BE2C (cell line): ENCODE data around the gene PPM1N.
"Not testable (repeated sequence)": the region's sequence is repeated elsewhere in the genome, so short reads cannot be mapped to it uniquely, and the experiment has no call there.

Source experiments
- DNase-seq: peaks from one replicate; pipeline ENCODE4 v3.0.0-alpha.2; 2020
- H3K27me3 ChIP-seq: fragments of 250-450 bp; sonication (Bioruptor Pico); 2 replicates; pipeline ENCODE4 v1.5.1; 2020; ENCODE audit warnings: mild to moderate bottlenecking
- H3K36me3 ChIP-seq: fragments of 250-450 bp; sonication (Bioruptor Pico); 2 replicates; pipeline ENCODE4 v1.5.1; 2020; ENCODE audit warnings: mild to moderate bottlenecking
- H3K4me1 ChIP-seq: fragments of 250-450 bp; sonication (Bioruptor Pico); 2 replicates; pipeline ENCODE4 v1.5.1; 2020
- H3K4me3 ChIP-seq: 2 replicates; pipeline ENCODE4 v1.5.1; 2011; ENCODE audit warnings: low read depth, low read length
- H3K9me3 ChIP-seq: fragments of 250-450 bp; sonication (Bioruptor Pico); 2 replicates; pipeline ENCODE4 v1.5.1; 2020
- CTCF ChIP-seq: IDR thresholded peaks from 2 replicates; pipeline ENCODE4 v1.5.1; 2012; ENCODE audit warnings: mild to moderate bottlenecking, low read depth, low read length

Gene PPM1N

GRCh38 chr19:45508417-45508860, 10.2 kb downstream of the PPM1N start:
- H3K4me1 ChIP-seq, result peaks cover 3% of the 10 kb centered on the region; the same call in 1 of the 2 replicates
- DNase-seq, result peak; percentile 65

GRCh38 chr19:45508861-45509691, 10.8 kb downstream of the PPM1N start:
- Histone ChIP-seq H3K9me3 (no peaks in the 10 kb centered on the region), H3K4me3 (peak overlapping the region; percentile 94), H3K36me3 (no peaks in the 10 kb centered on the region; the same call in 1 of the 2 replicates), H3K27me3 (no peaks in the 10 kb centered on the region), H3K4me1 (peaks cover 3% of the 10 kb centered on the region; the same call in 1 of the 2 replicates)
- TF ChIP-seq CTCF, result no peak
- peak; percentile 46 for DNase-seq

More at GRCh38 chr19:45508417-45508860, 10.2 kb downstream of the PPM1N start:
- H3K36me3 ChIP-seq, result no peaks in the 10 kb centered on the region; the same call in 1 of the 2 replicates
- no peaks in the 10 kb centered on the region for H3K27me3 ChIP-seq
- TF ChIP-seq CTCF, result no peak
- H3K9me3 ChIP-seq, result no peaks in the 10 kb centered on the region
- H3K4me3 ChIP-seq, result peak overlapping the region; percentile 94

GRCh38 chr19:45509692-45510015, 11.4 kb downstream of the PPM1N start:
- peaks cover 3% of the 10 kb centered on the region; the same call in 1 of the 2 replicates for H3K4me1 ChIP-seq
- no peaks in the 10 kb centered on the region for H3K9me3 ChIP-seq
- no peak for TF ChIP-seq CTCF
- no peak for DNase-seq
- peaks cover 5% of the 10 kb centered on the region; the same call in 1 of the 2 replicates for H3K36me3 ChIP-seq
- H3K27me3 ChIP-seq, result no peaks in the 10 kb centered on the region
- H3K4me3 ChIP-seq, result peak overlapping the region; percentile 24

- H3K36me3 ChIP-seq, result not testable (repeated sequence)
Measured at GRCh38 chr19:45510352-45510751, 12.1 kb downstream of the PPM1N start.

GRCh38 chr19:45511074-45511473, 12.8 kb downstream of the PPM1N start:
- no peaks in the 10 kb centered on the region for H3K27me3 ChIP-seq
- DNase-seq, result no peak
- H3K9me3 ChIP-seq, result no peaks in the 10 kb centered on the region
- H3K4me3 ChIP-seq, result no peak overlapping the region
- peaks cover 3% of the 10 kb centered on the region; the same call in 1 of the 2 replicates for H3K4me1 ChIP-seq
- TF ChIP-seq CTCF, result no peak
- peaks cover 5% of the 10 kb centered on the region; the same call in 1 of the 2 replicates for H3K36me3 ChIP-seq

More at GRCh38 chr19:45510352-45510751, 12.1 kb downstream of the PPM1N start:
- not testable (repeated sequence) for H3K4me1 ChIP-seq, H3K9me3 ChIP-seq, DNase-seq, H3K27me3 ChIP-seq, H3K4me3 ChIP-seq

GRCh38 chr19:45512881-45513483, 14.7 kb downstream of the PPM1N start:
- no peak for DNase-seq
- no peak overlapping the region for H3K4me3 ChIP-seq
- H3K9me3 ChIP-seq, result no peaks in the 10 kb centered on the region
- H3K36me3 ChIP-seq, result peaks cover 6% of the 10 kb centered on the region; the same call in 1 of the 2 replicates
- no peaks in the 10 kb centered on the region for H3K27me3 ChIP-seq
- H3K4me1 ChIP-seq, result no peaks in the 10 kb centered on the region
- TF ChIP-seq CTCF, result no peak
